RCC 7860 (cell line): Measurements from ENCODE around the gene CAPN13.
"Not testable (repeated sequence)": the region's sequence is repeated elsewhere in the genome, so short reads cannot be mapped to it uniquely, and the experiment has no call there.

Source experiments
- DNase-seq: peaks from one replicate; pipeline ENCODE4 v3.0.0-alpha.2; 2015; ENCODE audit warnings: low spot score
- FAIRE-seq: peaks from 2 replicates; lab custom pipeline; 2012; peaks lifted over from hg19 to GRCh38; lab: Jason Lieb, UNC

The CAPN13 gene

DNA sequence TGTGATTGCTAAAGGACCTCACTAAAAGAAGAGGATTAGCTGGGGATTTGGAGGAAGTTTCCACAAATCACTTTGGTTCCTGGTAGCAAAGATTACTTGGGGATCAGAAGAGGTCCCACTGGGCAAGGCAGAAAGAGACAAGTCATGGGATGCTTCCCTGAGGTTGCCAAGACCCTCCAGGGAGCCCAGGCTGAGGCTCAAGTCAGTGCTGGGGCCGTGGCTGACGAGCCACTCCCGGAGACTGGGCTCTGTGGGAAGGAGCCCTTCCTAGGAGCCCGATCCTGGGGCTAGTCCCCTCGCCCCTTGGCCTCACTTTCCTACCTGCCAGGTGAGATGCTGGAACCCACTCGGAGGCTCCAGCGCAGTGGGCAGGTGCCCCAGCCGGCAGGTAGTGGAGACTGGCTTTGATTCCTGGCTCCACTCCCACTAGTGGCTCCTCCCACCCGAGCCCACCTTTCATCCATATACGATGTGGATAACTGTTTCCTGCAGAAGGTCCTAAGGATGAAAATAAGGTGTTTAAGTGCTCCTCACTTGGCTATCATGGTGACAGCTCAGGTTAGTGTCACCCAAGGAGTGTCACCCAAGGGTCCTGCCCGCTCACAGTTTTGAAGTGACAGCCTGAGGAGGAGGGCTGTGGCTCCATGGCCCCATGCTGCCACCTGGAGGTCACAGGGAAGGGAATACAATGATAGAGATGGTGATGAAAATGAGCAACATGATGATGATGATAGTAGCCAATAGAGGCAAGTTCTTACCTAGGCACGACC, 100.5 kb downstream of the CAPN13 start:
- FAIRE-seq (no peak), DNase-seq (peak; percentile 42)

DNA sequence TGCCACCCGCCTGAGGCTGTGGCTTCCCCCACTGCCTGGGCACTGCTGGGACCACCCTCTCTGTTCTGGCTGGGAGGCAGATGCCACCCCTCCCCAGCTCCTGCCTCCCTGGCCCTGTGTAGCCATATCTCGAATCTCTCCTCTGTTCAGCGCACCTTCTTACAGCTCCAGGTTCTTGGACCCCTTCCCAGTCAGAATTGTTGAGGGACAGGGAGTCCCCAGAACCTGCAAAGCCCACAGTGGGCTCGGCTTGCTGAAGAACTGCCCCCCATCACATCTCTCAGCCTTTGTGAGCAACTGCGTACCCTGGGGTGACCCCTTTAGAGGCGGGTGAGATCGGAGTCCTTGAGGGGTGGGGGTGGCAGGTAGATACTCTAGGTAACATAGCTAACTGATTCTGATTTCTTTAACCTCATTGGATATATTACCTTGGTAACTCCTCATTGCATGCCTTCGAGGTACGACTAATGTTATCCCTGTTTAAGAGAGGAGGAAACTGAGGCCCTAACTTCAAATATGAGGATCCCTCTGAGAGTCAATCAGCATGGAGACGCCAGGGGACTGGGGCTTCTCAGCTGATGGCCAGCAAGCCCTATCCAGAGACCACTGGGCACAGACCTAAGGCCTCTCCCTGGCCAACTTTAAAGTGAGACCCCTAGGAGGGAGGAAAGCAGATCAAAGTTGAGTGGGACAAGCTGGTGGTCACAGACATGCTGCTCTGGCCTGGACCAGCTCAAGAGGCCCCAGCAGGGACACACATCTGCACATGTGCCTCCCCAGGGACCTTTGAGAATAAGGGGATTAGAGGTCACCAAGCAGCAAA, 101.3 kb downstream of the CAPN13 start:
- FAIRE-seq (no peak), DNase-seq (no peak)

DNA sequence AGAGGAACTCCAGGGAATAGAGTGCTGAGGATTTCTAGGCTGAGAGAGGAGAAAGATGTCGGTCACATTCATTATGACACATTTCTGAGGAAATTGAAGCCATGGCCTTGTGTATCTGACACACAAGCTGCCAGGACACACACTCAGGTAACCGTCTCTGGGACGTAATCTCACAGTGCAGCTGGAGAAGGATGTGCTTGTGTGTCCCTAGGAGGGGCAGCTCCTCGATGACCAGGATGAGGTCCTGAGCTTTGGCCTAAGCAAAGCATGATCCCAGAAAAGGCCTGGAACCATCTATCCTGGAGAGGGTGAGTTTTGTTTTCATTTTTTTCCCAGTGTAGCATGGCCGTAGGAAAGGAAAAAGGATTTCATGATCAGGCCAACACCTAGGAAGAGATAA, 102.2 kb downstream of the CAPN13 start:
- FAIRE-seq (no peak), DNase-seq (no peak)

DNA sequence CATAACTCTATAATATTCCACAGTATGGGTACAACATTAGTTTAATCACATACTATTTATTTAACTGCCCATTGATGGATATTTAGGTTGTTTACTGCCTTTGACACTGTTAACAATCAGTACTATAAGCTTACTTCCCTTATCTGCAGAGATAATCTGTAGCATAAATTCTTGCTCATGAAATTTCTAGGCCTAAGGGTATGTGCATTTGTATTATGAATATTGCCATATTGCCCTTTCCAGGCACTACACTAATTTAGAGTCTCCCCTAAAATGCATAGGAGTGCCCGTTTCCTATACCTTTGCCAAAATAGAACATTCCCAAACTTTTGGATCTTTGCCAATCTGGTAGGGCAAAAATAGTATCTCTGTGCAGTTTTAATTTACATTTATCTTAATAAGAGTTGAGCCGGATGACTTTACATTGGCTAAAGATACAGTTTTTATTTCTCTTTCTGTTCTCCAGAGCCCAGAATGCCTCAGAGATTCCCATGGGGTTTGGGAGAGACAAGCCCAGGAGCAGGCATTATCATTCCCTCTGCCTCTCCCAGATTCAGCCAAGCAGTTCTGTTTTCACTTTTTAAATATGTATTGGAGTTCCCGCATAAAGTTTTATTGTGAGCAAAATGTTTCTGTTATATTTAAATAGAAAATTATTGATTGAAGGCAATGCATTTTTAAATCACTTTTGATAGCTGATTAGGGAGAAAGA, 102.8 kb downstream of the CAPN13 start:
- DNase-seq (no peak), FAIRE-seq (no peak)

DNA sequence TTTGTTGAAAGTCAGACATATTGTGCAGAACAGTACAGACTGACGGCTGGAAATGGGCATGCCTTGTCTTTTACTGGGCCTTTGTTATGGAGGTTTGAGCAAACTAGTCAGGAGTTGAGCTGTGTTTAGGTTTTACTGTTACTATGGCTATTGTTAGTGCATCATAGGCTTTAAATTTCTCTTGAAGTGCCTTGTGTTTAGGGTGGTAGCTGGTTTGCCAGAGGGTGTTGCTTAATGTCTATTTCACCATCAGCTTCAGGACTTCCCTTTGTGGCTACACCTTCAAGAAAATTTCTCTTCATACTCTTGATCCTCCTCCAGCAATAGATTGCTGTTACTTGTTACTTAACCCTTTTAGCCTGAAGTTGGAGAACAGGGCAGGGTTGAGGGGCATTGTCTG, 104.6 kb downstream of the CAPN13 start:
- DNase-seq (no peak), FAIRE-seq (no peak)

DNA sequence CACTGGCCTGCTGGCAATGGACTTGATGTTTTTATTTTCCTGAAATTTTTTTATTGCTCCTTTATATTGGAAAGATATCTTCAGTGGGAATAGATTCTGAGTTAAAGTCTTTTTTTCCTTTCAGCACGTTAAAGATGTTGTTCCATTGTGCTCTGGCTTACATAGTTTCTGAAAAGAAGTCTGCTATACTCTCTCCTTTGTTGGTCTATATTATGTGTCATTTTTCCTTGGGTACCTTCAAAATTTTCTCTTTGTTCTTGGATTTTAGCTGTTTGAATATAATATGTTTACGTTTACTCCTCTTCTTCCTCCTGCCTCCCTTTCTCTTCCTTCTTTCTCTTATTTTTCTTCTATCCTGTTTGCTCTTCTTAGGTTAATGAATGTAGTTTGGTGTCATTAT, 105.5 kb downstream of the CAPN13 start:
- FAIRE-seq (no peak), DNase-seq (no peak)

DNA sequence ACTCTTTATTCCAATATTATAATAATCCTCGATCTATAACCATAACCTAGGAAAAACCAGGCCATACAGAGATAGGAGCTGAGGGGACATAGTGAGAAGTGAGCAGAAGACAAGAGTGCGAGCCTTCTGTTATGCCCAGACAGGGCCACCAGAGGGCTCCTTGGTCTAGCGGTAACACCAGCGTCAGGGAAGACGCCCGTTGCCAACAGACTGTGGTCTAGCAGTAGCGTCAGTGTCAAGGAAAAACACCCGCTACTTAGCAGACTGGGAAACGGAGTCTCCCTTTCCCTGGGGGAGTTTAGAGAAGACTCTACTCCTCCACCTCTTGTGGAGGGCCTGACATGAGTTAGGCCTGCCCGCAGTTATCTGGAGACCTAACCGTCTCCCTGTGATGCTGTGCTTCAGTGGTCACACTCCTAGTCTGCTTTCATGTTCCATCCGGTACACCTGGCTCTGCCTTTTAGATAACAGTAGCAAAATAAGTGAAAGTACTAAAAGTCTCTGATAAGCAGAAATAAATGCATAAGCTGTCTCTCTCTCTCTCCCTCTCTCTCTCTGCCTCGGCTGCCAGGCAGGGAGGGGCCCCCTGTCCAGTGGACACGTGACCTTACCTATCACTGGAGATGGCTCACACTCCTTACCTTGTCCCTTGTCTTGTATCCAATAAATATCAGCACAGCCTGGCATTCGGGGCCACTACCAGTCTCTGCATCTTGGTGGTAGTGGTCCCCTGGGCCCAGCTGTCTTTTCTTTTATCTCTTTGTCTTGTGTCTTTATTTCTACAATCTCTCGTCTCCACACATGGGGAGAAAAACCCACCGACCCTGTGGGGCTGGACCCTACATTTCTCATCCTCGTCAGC, 109.8 kb downstream of the CAPN13 start:
- not testable (repeated sequence) for FAIRE-seq, DNase-seq

DNA sequence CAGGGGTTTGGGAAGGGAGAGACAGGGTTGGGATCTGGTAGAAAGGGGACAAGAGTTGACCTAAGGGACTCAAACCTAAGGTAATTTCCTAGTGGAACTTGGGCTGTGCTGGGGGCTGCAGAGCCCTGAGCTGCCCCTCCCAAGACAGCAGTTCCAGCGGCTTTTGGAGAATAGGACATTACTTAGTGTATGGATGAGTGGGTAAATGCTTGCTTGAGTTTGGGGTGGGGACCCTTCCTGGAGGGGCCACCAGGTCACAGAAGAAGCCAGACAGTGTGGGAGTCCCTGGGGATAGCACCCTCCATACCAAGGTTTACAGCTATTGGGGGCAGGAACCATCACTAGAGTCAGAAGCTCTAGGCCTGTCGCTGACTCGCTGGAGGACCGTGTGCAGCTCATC, 111.5 kb downstream of the CAPN13 start:
- DNase-seq, result no peak
- no peak for FAIRE-seq

DNA sequence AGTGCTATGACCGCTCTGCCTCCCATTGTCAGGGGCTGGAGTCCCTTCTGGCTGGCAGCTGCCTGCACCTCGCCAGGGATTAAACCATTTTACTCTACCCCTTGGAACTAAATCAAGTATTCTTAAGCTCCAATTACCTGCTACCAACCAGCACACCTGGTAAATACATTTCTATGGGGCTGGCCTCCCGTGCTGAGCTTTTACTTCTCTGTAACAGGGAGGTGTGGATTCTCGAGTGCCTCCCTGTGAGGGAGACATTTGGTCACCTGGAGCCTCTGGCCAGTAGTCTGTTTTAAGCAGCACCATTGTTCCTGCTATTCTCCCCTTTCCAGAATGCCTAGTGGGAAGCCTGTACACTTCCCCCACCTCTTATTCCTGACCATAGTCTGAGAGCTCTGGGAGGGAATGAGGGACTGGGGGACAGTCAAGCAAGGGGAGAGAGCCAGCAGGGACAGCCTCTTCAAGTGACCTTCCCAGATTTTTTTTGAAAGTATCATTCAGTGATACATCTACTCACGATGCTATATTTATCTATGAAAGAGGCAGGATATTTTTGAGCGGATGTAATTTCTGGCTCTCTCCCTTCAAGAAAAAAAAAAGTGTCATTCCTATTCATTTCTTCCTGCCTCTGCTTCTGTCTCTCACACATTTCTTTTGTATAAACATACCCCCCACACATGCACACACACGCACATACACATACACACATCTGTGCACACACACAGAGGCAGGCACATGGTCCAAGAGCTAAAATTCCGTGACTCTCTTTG, 112.8 kb downstream of the CAPN13 start:
- FAIRE-seq, result no peak

DNA sequence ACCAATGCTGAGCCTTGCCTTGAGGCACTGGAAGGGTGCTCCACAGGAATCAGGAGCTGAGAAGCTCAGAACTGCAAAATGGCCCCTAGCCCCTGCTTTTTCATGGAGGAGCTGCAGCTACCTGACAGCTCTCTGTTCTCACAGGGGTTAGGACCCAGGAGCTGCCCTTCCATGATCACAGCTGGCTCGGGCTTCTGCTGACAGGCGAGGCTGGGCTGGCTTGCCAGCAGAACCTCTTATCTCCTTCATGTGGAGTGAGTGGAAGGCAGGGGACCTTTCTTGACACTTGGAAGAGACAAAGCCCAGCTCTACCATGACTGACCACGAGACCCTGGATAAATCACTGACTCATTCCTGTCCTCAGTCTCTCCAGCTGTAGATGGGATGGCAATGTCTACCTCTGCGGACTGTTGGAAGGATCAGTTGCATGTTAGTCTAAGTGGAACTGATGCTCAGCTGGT, 113.4 kb downstream of the CAPN13 start:
- no peak for DNase-seq
- no peak for FAIRE-seq

More for the DNA sequence above, 112.8 kb downstream of the CAPN13 start:
- DNase-seq, result no peak

DNA sequence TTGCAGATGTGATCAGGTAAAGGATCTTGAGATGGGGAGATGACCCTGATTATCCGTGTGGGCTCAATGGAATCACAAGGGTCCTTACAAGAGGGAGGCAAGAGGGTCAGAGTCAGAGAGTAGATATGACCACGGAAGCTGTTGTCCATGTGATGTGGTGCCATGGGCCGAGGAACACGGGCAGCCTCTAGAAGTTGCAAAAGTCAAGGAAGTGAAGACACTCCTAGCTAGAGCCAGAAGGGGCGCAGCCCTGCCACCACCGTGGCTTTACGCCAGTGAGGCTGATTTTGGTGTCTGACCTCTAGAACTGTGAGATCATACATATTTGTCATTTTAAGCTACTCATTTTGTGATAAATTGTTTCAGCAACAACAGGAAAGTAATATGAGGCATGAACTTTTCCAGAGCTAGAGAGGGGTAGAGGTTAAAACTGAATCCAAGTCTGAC, 114.4 kb downstream of the CAPN13 start:
- FAIRE-seq, result no peak
- DNase-seq, result no peak

DNA sequence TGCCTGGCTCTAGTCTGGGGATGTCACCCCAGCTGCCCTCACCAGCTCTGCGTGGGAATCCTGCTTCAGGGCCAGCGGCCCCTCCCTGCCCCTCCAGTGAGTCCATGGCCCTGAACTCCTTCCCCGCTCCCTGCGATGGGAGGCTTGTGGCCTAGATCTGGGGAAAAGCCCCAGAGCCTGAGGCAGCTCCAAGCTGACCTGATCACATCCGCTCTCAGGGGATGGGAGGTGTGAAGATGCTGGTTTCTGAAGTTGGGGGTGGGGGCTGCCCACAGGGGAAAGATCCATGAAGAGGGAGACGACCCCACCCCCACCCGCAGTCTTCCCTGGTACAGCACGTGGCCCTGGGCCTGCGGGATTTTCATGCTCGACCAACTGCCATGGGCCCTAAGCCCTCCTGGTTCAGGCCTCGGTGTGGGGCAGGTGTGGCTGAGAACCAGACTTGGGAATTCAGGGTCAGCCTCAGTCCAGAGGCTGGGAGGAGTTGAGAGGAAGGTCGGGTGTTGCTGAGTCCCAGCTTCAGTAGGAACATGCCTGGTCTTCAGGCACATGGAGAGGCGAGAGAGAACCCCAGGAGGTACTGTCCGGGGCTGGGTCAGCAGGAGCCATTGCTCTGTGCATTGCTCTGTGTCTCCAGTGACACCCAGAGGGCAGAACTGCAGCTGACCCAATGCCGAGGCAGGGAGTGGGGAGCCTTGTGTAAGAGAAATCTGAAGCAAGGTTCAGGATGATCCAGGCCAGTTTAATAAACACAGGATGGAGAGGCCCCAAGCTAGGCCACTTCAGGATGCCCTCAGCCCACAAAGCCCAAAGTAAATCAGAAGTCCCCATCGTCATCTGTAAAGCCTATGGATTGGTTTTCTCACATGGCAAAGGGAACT, 115.1 kb downstream of the CAPN13 start:
- DNase-seq (no peak), FAIRE-seq (no peak)

DNA sequence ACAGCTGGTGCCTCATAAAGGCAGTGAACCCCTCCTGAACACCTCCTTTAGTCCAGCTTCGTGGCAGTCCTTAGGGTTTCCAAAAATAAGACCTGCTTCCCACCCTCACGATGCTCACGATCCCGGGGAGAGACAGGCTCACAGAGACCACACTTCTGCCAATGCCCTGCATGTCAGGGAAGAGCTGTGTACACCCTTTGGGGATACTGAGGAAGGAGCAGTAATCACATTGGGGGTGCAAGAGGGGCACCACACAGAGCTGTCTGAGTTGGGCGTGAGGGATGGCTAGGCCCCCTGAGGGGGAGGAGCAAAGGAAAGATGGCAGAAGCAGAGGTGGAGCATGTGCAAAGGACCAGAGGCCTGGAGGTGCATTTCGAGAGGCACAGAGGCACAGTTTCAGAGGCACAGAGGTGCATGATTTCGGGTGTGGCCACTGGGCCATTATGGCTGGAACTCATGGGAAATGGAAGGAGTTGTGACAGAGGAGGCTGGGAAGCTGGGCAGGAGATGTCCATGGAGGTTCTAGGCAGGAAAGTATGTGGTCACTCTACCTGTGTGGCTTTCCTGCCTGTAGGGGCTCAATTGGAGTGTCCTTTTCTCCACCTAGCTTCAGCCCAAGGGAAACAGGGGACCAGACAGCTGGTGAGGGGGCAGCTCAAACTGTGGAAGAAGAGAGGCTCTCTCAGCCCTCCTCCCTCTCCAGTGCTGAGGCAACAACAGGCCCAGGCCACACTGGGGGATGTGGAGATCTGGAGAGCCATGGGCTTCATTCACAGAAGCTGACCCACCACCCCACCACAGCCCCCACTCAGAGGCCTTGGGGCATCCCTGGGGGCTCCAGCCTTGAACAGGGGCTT, 115.9 kb downstream of the CAPN13 start:
- DNase-seq (no peak), FAIRE-seq (no peak)

DNA sequence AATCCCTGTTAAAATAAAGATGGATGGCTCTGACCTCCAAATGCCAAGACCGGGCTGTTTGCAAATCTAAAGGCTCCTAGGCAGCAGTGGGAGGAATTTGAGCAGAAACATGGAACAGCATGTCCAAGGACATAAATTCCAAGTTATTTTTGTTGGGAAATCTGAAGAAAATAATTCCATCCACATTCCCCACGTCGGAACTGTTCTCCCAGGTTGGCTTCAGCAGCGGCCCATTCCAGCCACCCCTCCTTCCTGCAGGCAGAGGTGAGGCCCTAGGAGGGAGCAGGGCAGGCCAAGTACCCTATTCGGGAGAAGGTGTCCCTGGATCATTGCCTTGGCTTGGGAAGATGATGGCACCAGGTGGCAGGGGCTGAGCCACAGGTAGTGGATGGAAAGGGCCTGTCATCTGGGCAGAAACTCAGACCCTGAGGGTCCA, 117.1 kb downstream of the CAPN13 start:
- no peak for DNase-seq
- FAIRE-seq, result no peak

DNA sequence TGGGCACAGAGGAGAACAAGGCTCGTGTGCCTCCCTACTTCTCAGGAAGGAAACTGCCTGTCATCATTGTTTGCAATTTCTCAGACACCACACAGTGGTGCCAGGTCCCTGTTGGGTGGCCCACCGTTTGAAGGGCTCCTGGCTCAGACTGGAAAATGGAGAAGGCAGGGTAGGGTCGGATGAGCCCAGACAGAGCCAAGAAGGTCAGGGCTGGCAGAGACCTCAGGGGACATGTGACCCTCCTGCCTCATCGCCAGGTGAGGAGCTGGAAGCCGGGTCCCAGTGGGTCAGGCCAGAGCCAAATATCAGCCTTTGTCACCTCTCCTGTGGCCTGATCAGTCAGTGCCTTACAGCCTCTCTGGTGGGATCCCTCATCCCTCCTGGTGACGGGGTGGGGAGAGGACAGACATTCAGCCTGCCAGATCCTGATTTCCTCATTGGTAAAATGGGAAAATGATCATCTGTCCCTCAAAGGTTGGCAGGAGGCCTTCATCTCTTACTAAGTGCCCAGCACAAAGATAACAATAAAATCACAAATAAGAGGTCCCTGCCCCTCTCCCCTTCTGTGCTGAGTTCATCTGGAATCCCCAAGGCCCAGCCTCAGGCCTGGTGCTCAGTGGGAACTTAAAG, 117.6 kb downstream of the CAPN13 start:
- FAIRE-seq (no peak), DNase-seq (no peak)

DNA sequence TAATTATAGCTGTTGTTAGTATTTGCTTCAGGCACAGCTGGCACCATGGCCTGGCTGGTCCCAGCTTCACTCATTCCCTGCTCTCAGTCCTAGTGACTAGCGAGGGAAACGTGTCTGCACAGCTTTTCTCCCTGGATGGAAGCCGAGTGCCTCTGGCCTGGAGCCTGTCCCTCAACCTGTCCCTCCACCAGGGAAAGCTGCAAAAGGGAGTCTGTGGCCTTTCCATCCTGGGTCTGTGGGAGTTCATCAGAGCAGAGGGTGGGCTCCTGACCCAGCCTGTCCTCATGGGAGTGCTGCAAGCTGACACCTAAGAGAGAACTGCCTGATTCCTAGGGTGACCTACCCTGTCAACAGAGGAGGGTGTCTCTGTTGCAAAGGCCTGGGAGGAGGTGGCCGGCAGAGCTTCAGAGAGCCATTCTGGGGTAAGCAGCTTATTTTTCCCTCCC, 118.3 kb downstream of the CAPN13 start:
- DNase-seq, result no peak

DNA sequence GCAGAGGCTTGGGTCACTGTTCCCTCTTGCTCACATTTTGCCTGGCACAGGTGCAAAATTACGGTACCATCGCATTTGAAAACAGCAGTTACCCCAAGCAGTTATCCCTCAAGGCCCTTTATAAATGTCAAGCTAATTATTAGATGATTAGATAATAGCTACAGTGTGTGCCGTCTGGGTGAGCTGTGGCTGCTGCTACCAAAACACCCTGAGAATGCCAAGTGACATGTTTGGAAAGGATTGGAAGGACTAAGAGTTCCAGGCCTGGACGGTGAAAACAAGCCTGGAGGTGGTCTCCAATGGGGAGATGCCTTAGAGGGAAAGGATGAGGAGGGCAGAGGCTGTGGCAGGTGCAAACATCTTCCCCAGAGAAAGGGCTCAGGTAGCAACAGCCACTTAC, 120.6 kb downstream of the CAPN13 start:
- no peak for FAIRE-seq
- no peak for DNase-seq

More for the DNA sequence above, 118.3 kb downstream of the CAPN13 start:
- FAIRE-seq, result no peak
